Calu3 (cell line): ENCODE measurements around the gene NLRP9. TPM values are rescaled to one million over a fixed set of nuclear protein-coding genes. Genes with fewer than 3 reads are reported as not detected.

Experiments used
- BruUV-seq: library from RNA; stranded (reverse); fragments of 400-500 nt; replicated peaks from 2 replicates; lab custom pipeline; 2021; lab: Mats Ljungman, UMichigan
- CTCF ChIA-PET: fragments of 300-600 bp; sonication (Branson Sonifier 250); formaldehyde crosslinking; loops from one replicate; lab custom pipeline; 2022; ENCODE audit warnings: antibody characterized with exemption; lab: Charles Lee
- DNase-seq: peaks from one replicate; pipeline ENCODE4 v3.0.0; 2022
- H3K27ac Mint-ChIP-seq: one replicate; pipeline ENCODE4 v1.8.0; 2022; ENCODE audit warnings: mixed read lengths; ENCODE audit not compliant: unreplicated experiment
- H3K27me3 Mint-ChIP-seq: one replicate; pipeline ENCODE4 v1.8.0; 2022; ENCODE audit warnings: mixed read lengths; ENCODE audit not compliant: unreplicated experiment
- H3K36me3 Mint-ChIP-seq: one replicate; pipeline ENCODE4 v1.8.0; 2022; ENCODE audit warnings: mild to moderate bottlenecking, moderate library complexity, mixed read lengths; ENCODE audit not compliant: insufficient read depth, unreplicated experiment
- H3K4me1 Mint-ChIP-seq: one replicate; pipeline ENCODE4 v1.8.0; 2022; ENCODE audit warnings: mild to moderate bottlenecking, low read depth, mixed read lengths; ENCODE audit not compliant: unreplicated experiment
- H3K4me3 Mint-ChIP-seq: one replicate; pipeline ENCODE4 v1.8.0; 2022; ENCODE audit warnings: mild to moderate bottlenecking, low read depth, moderate library complexity, mixed read lengths; ENCODE audit not compliant: unreplicated experiment
- H3K9me3 Mint-ChIP-seq: one replicate; pipeline ENCODE4 v1.8.0; 2022; ENCODE audit warnings: low read depth, mixed read lengths; ENCODE audit not compliant: unreplicated experiment
- CTCF ChIP-seq: fragments of 200-600 bp; IDR thresholded peaks from one replicate; pipeline ENCODE4 v1.8.0; 2022; ENCODE audit warnings: antibody characterized with exemption; ENCODE audit not compliant: unreplicated experiment
- intact Hi-C: fragments of 100-400 bp; cut with micrococcal nuclease; formaldehyde crosslinking; loops from one replicate; pipeline ENCODE4 v1.10.0; 2022; ENCODE audit not compliant: unreplicated experiment
- total RNA-seq: library from RNA; stranded (reverse); gene quantifications from 2 replicates; pipeline ENCODE4 v1.2.3, GENCODE V29; 2022

Gene NLRP9
- total RNA-seq, 1 experiment from 2014 or later: not detected

- no peak for DNase-seq
- no peak for TF ChIP-seq CTCF
- no peaks in the 10 kb centered on the region for H3K27me3 Mint-ChIP-seq
- intact Hi-C loops: no loop called here
- no TSS peak for BruUV-seq
- H3K9me3 Mint-ChIP-seq: no peaks in the 10 kb centered on the region
- no peak overlapping the region for H3K4me3 Mint-ChIP-seq
- H3K36me3 Mint-ChIP-seq: peaks cover 68% of the 10 kb centered on the region
- no peaks in the 10 kb centered on the region for H3K4me1 Mint-ChIP-seq
- CTCF ChIA-PET: interaction anchor here (0.7 kb wide), 1 partner anchor 700 kb away, joined by 6 read pairs; no protein-coding TSS in a partner anchor
- no peak overlapping the region for H3K27ac Mint-ChIP-seq
These were observed 44.7 kb downstream of the NLRP9 start for GRCh38 chr19:55693336-55693974.

- H3K9me3 Mint-ChIP-seq: no peaks in the 10 kb centered on the region
- CTCF ChIA-PET: no interaction called here
These were observed 45.5 kb downstream of the NLRP9 start for GRCh38 chr19:55692681-55693081.

DNA sequence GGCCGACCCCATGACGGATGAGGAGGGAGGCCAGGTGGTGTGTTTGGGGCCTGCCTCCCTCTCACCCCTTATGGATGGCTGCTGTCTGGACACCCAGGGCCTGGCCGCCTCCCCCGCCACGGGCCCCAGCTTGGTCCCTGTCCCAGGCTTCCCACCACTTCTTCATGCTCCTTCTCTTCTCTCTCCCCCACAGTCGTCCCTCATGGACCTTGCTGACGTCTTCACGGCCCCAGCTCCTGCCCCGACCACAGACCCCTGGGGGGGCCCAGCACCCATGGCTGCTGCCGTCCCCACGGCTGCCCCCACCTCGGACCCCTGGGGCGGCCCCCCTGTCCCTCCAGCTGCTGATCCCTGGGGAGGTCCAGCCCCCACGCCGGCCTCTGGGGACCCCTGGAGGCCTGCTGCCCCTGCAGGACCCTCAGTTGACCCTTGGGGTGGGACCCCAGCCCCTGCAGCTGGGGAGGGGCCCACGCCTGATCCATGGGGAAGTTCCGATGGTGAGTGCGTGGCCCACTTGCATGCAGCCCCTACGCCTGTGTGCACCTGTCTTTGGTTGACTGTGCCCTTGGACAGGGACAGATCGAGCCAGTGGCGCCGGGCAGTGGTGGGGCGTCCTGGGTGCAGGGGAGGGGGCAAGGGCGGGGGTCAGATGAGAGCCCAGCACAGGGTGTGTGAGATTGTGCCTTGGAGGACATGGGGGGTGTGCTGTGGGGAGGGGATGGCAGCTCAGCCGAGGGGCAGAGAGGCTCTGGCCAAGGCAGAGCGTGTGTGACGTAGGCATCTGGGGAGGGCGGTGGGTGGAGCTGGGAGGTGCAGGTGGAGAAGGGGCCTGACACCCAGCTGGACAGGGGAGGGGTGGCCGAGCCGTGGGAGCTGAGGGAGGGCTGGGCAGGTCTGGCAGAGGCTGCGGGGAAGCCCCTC is 46.4 kb downstream of the NLRP9 start:
- BruUV-seq: no TSS peak
- Mint-ChIP-seq H3K4me3 (no peak overlapping the region), H3K27me3 (no peaks in the 10 kb centered on the region), H3K27ac (no peak overlapping the region), H3K4me1 (peaks cover 12% of the 10 kb centered on the region), H3K9me3 (no peaks in the 10 kb centered on the region), H3K36me3 (peaks cover 73% of the 10 kb centered on the region)
- intact Hi-C loops: no loop called here
- no peak for DNase-seq
- no peak for TF ChIP-seq CTCF
- CTCF ChIA-PET: no interaction called here

More at GRCh38 chr19:55692681-55693081, 45.5 kb downstream of the NLRP9 start:
- peaks cover 3% of the 10 kb centered on the region for H3K4me1 Mint-ChIP-seq
- BruUV-seq: no TSS peak
- intact Hi-C loops: no loop called here
- H3K4me3 Mint-ChIP-seq: no peak overlapping the region
- H3K36me3 Mint-ChIP-seq: peaks cover 73% of the 10 kb centered on the region
- no peaks in the 10 kb centered on the region for H3K27me3 Mint-ChIP-seq
- no peak for DNase-seq
- no peak overlapping the region for H3K27ac Mint-ChIP-seq
- no peak for TF ChIP-seq CTCF

DNA sequence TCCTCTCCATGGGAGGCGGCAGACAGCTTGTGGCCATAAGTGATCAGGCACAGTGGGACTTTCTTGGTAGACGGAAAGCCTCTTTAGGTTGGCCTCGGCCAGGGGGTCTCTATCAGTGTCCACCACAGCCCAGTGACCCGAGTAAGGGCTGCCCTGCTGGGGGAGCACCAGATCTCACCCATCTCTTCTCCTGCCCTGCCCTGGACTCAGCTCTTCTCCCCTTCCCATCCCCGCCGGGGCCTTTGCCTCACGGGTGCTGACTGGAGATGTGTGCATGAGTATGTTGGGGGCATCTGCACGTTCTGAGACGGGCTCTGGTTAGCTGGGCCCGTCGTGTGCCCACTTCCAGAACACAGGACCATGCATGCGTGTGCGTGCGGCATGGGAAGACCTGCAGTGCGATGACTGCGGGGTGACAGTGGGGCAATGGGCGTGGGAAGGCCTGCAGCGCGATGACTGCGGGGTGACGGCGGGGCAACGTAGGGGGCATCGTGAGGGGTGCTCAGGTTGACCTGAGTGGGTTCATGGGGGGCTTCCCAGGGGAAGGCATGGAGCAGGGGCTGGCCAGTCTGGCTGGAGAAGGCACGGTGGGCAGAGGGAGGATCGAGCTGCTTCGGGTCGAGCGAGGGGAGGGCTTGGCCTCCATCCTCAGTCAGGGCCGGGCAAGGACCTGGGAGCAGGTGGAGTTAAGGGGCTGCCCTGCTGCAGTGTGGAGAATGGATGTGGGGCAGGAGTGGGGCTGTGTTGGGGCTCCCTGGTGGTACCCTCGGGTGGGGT is 47.2 kb downstream of the NLRP9 start:
- CTCF ChIA-PET: no interaction called here
- no TSS peak for BruUV-seq
- DNase-seq: no peak
- no peaks in the 10 kb centered on the region for H3K9me3 Mint-ChIP-seq
- no peaks in the 10 kb centered on the region for H3K27me3 Mint-ChIP-seq
- intact Hi-C loops: no loop called here
- peaks cover 21% of the 10 kb centered on the region for H3K4me1 Mint-ChIP-seq
- no peak for TF ChIP-seq CTCF
- H3K36me3 Mint-ChIP-seq: peaks cover 72% of the 10 kb centered on the region
- H3K27ac Mint-ChIP-seq: no peak overlapping the region
- H3K4me3 Mint-ChIP-seq: no peak overlapping the region
